CD8-positive, alpha-beta memory T cell (primary cell): Measurements from ENCODE around the gene PRKAG2. TPM values are rescaled to one million over a fixed set of nuclear protein-coding genes. Genes with fewer than 3 reads are reported as not detected.

Experiments used
- CTCF ChIA-PET: fragments of 350-600 bp; sonication (Branson Sonifier 250); formaldehyde crosslinking; loops from one replicate; lab custom pipeline; 2021; ENCODE audit warnings: antibody characterized with exemption; lab: Charles Lee
- POLR2A ChIA-PET: fragments of 350-600 bp; sonication (Branson Sonifier 250); formaldehyde crosslinking; loops from one replicate; lab custom pipeline; 2021; ENCODE audit warnings: antibody characterized with exemption; lab: Charles Lee
- DNase-seq, 5 donors: peaks; one replicate each; pipeline versions ENCODE4 v3.0.0 to v3.0.0-alpha.2; 2020 to 2022; ENCODE audit warnings: mixed read lengths in 1 of 5
- H3K27ac ChIP-seq: one replicate; pipeline ENCODE4 v1.7.0; 2013; ENCODE audit warnings: low read depth, mild to moderate bottlenecking, low read length, moderate library complexity
- H3K27me3 ChIP-seq: 2 replicates; pipeline ENCODE4 v1.7.0; 2013; ENCODE audit warnings: low read length, mild to moderate bottlenecking; ENCODE audit not compliant: insufficient read depth, poor library complexity, severe bottlenecking
- H3K36me3 ChIP-seq: 2 replicates; pipeline ENCODE4 v1.7.0; 2013; ENCODE audit warnings: mild to moderate bottlenecking, low read length, moderate library complexity; ENCODE audit not compliant: insufficient read depth
- H3K4me1 ChIP-seq: 2 replicates; pipeline ENCODE4 v1.7.0; 2013; ENCODE audit warnings: mild to moderate bottlenecking, low read length, moderate library complexity; ENCODE audit not compliant: insufficient read depth
- H3K4me3 ChIP-seq: 2 replicates; pipeline ENCODE4 v1.7.0; 2013; ENCODE audit warnings: mild to moderate bottlenecking, low read length
- H3K9me3 ChIP-seq: 2 replicates; pipeline ENCODE4 v1.7.0; 2013; ENCODE audit warnings: mild to moderate bottlenecking, low read length
- H3K27ac Mint-ChIP-seq, 8 donors: one replicate each; pipeline ENCODE4 v1.8.0; 2020 to 2021; ENCODE audit warnings: mixed read lengths in 8 of 8, mild to moderate bottlenecking in 6 of 8, inconsistent platforms in 3 of 8, moderate library complexity in 3 of 8
- H3K27me3 Mint-ChIP-seq, 2 donors: one replicate each; pipeline ENCODE4 v1.8.0; 2020 to 2021; ENCODE audit warnings: mixed read lengths in 2 of 2, mild to moderate bottlenecking in 1 of 2, moderate library complexity in 1 of 2
- H3K36me3 Mint-ChIP-seq, 3 donors: one replicate each; pipeline ENCODE4 v1.8.0; 2020 to 2021; ENCODE audit warnings: mixed read lengths in 3 of 3, inconsistent platforms in 1 of 3, mild to moderate bottlenecking in 1 of 3
- H3K4me1 Mint-ChIP-seq, 3 donors: one replicate each; pipeline ENCODE4 v1.8.0; 2020 to 2021; ENCODE audit warnings: mixed read lengths in 3 of 3, inconsistent platforms in 1 of 3, mild to moderate bottlenecking in 1 of 3
- H3K4me3 Mint-ChIP-seq, 7 donors: one replicate each; pipeline ENCODE4 v1.8.0; 2020 to 2021; ENCODE audit warnings: mixed read lengths in 7 of 7, mild to moderate bottlenecking in 6 of 7, moderate library complexity in 4 of 7, inconsistent platforms in 2 of 7
- H3K9me3 Mint-ChIP-seq, 5 donors: one replicate each; pipeline ENCODE4 v1.8.0; 2020 to 2022; ENCODE audit warnings: mixed read lengths in 5 of 5, mild to moderate bottlenecking in 3 of 5, moderate library complexity in 2 of 5, inconsistent platforms in 1 of 5
- polyA plus RNA-seq: library from polyadenylated mRNA; unstranded; fragments of 300-500 nt; fragmentation: Illumina TruSeq; gene quantifications from one replicate; pipeline ENCODE4 v1.2.3, GENCODE V29; 2021
- total RNA-seq, 2 experiments: library from RNA; stranded (reverse); gene quantifications; one replicate each; pipeline ENCODE4 v1.2.3, GENCODE V29; 2021

Gene PRKAG2
- total and polyA plus RNA-seq, 3 experiments from 2014 or later = 23.1 to 31.4 (median 27.2) TPM

DNA sequence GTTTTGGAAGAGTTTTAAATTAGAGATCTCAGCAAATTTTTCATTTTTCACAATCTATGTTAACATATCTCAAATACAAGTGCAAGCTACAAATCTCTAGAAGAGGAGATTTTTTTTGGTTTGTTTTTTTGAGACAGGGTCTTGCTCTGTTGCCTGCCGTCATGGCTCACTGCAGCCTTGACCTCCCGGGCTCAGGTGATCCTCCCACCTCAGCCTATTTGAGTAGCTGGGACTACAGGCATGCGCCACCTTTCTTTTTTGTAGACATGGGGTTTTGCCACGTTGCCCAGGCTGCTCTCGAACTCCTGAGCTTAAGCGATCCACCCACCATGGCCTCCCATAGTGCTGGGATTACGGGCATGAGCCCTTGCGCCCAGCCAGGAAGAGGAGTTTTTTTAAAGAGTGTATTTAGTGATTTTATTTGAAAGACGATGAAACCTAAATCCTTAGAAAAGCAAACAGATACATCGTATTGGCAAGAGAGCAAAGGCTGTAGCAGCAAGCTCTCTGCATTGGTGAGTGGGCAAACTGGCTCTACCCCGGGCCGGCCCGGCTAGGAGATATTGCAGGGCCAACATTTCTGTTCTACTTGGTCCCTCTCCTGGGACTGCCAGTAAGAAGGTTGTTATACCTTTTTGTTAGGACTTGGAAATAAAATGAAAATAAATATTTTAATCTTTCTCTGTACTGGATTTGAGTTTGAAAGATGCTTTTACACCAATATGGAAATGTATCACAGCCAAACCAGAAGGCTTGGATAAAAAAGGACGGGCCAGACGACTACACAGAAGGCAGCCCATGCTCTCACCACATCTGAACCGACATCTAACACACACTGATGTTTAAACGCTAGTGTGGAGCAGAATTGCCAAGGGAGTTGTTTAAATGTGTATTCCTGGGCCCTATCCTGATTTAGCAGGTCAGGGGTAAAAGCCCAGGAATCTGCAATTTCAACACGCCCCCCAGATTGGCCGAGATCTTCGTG, 307.7 kb downstream of the PRKAG2 start:
- Mint-ChIP-seq H3K27ac (peak overlapping the region in 1 of 8 donors; percentile 64), H3K27me3 (no peaks in the 10 kb centered on the region), H3K4me1 (no peaks in the 10 kb centered on the region), H3K9me3 (no peaks in the 10 kb centered on the region), H3K4me3 (no peak overlapping the region), H3K36me3 (peaks cover 5 to 49% (median 16%) of the 10 kb centered on the region in 3 donors)
- Histone ChIP-seq H3K4me3 (no peak overlapping the region), H3K36me3 (peaks cover 11% of the 10 kb centered on the region), H3K4me1 (no peaks in the 10 kb centered on the region), H3K9me3 (no peaks in the 10 kb centered on the region), H3K27ac (no peak overlapping the region), H3K27me3 (no peaks in the 10 kb centered on the region)
- DNase-seq = no peak
- POLR2A ChIA-PET = no interaction called here
- CTCF ChIA-PET = no interaction called here

DNA sequence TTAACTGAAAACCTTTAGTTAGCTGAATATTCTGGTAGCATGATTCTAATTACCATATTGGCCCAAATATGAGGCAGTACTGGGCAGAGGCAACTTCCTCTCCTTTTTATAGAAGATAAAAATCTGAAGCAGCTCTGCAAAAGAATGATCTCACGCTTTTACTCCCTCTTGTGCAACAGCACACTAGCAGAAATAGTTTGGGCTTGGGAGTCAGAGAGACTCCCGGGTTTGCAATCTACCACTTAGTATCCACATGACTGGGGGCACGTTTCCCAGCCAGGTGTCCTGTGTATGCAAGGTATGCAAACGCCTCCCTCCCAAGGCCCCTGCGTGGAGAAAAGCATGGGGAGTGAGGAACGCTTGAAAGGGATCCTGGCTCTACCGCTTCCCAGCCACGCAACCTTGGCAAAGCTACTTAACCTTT, 310.0 kb downstream of the PRKAG2 start:
- H3K9me3 ChIP-seq = no peaks in the 10 kb centered on the region
- CTCF ChIA-PET = no interaction called here
- Mint-ChIP-seq H3K27me3 (no peaks in the 10 kb centered on the region), H3K27ac (peak overlapping the region in 2 of 8 donors; percentile 26 to 35), H3K4me1 (no peaks in the 10 kb centered on the region), H3K9me3 (no peaks in the 10 kb centered on the region), H3K4me3 (no peak overlapping the region), H3K36me3 (peaks cover 8 to 57% (median 16%) of the 10 kb centered on the region in 3 donors)
- H3K27me3 ChIP-seq = no peaks in the 10 kb centered on the region
- H3K36me3 ChIP-seq = peaks cover 20% of the 10 kb centered on the region
- DNase-seq = no peak
- H3K4me3 ChIP-seq = no peak overlapping the region
- no peaks in the 10 kb centered on the region for H3K4me1 ChIP-seq
- no peak overlapping the region for H3K27ac ChIP-seq
- POLR2A ChIA-PET = no interaction called here

DNA sequence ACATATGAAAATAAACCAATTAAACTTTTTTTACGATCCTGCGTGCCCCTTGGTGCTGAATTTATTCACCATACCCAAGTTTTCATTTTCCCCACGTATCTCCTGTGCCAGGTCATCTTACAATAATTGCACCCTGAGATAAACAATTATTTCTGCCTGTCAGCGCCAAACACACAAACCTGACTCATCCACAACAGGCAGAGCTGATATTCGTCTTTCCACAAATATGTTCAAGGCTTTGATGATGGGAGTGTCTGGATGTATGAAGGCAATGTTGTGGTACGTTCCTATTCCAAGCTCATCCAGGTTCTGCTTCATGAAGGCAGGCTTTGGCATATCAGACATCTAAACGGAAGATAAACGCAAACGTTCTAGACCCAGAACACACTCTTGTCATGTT, 311.4 kb downstream of the PRKAG2 start:
- H3K27me3 ChIP-seq = no peaks in the 10 kb centered on the region
- ChIA-PET CTCF (no interaction called here), POLR2A (no interaction called here)
- peaks cover 0 to 2% (median 0%) of the 10 kb centered on the region in 3 donors for H3K4me1 Mint-ChIP-seq
- H3K36me3 Mint-ChIP-seq = peaks cover 8 to 62% (median 19%) of the 10 kb centered on the region in 3 donors
- H3K4me3 Mint-ChIP-seq = no peak overlapping the region
- H3K27ac Mint-ChIP-seq = no peak overlapping the region
- H3K27ac ChIP-seq = no peak overlapping the region
- H3K36me3 ChIP-seq = peaks cover 20% of the 10 kb centered on the region
- DNase-seq = no peak
- no peaks in the 10 kb centered on the region for H3K9me3 ChIP-seq
- H3K4me3 ChIP-seq = no peak overlapping the region
- no peaks in the 10 kb centered on the region for H3K9me3 Mint-ChIP-seq
- H3K4me1 ChIP-seq = no peaks in the 10 kb centered on the region
- H3K27me3 Mint-ChIP-seq = no peaks in the 10 kb centered on the region

DNA sequence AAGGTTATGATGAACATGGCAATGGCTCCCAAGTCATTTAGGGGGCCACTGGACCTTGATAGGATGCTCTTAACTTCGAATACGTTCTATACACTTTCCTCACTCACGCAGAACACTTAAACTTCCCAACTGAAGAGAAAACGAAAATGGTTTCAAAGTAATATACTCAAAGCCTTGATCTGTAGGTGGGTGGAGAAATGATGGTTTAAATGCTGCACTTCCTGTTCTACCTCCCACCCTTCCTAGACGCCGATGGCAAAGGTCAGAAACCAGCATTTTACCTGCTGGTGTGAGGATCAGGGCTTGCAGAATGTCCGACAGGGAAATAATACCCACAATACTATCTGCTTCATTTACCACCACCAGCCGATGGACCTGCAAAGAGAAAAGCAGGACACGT, 316.7 kb downstream of the PRKAG2 start:
- Mint-ChIP-seq H3K9me3 (no peaks in the 10 kb centered on the region), H3K27me3 (no peaks in the 10 kb centered on the region), H3K27ac (peak overlapping the region in 5 of 8 donors; percentile 5 to 76 (median 40)), H3K4me1 (peaks cover 4 to 12% (median 4%) of the 10 kb centered on the region in 3 donors), H3K36me3 (peaks cover 3 to 75% (median 19%) of the 10 kb centered on the region in 3 donors), H3K4me3 (peak overlapping the region in 3 of 7 donors; percentile 0 to 53 (median 32))
- H3K36me3 ChIP-seq = peaks cover 22% of the 10 kb centered on the region
- H3K4me3 ChIP-seq = no peak overlapping the region
- DNase-seq = no peak
- no peaks in the 10 kb centered on the region for H3K27me3 ChIP-seq
- no peak overlapping the region for H3K27ac ChIP-seq
- ChIA-PET POLR2A (no interaction called here), CTCF (no interaction called here)
- H3K4me1 ChIP-seq = no peaks in the 10 kb centered on the region
- no peaks in the 10 kb centered on the region for H3K9me3 ChIP-seq

DNA sequence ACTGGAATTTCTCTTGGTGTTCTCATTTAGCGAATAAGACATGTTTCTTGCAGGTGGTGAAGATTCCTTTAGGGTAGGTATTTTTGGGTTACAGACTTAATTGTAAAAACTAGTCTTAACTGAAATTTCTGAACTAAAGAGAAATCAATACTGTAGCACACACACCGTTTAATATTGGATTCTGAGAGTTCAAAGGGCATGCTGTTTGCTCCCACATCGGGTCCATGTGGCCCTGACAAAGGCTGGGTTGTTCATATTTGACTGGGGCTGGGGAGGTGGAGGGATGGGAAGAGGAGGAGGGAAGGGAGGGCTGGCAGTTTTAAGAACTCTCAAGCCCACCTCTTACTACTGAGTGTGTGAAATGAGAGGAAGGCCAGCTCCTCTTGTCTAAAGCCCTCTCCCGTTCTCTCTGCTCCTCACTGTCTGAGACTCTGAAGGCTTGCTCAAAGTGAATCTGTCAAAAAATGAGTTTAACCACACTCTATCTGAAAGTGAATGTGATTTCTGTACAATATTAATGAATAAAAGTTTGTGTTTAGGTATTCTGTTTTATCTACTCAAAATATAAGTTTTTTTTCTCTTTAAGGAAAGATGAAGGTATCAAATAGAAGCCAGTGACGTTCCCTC, 317.2 kb downstream of the PRKAG2 start:
- H3K27ac Mint-ChIP-seq = peak overlapping the region in 7 of 8 donors; percentile 23 to 76 (median 63)
- ChIA-PET POLR2A (no interaction called here), CTCF (no interaction called here)
- no peak overlapping the region for H3K27ac ChIP-seq
- H3K27me3 ChIP-seq = no peaks in the 10 kb centered on the region
- no peaks in the 10 kb centered on the region for H3K4me1 ChIP-seq
- H3K4me1 Mint-ChIP-seq = peaks cover 4 to 12% (median 4%) of the 10 kb centered on the region in 3 donors
- peaks cover 3 to 75% (median 19%) of the 10 kb centered on the region in 3 donors for H3K36me3 Mint-ChIP-seq
- peak overlapping the region in 1 of 7 donors; percentile 53 for H3K4me3 Mint-ChIP-seq
- H3K4me3 ChIP-seq = no peak overlapping the region
- H3K27me3 Mint-ChIP-seq = no peaks in the 10 kb centered on the region
- DNase-seq = no peak
- H3K9me3 ChIP-seq = no peaks in the 10 kb centered on the region
- no peaks in the 10 kb centered on the region for H3K9me3 Mint-ChIP-seq
- H3K36me3 ChIP-seq = peaks cover 19% of the 10 kb centered on the region

DNA sequence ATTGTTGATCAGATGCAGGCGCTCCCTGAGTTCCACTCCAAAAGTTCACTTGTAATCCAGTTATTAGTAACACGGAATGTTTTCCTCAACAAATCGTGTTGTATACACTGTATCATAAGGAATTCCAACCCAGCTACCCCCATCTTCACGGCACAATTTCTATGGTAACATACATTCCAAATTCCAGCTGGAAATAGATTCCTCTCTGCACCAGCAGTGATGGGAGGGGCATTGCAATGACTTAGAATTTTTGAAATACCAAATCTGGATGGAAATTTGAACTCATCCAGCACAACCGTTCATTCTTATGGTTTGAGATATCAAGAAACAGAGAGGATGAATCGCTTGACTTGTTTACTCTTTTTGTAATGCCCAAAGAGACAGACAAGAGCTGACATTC, 318.3 kb downstream of the PRKAG2 start:
- POLR2A ChIA-PET = no interaction called here
- CTCF ChIA-PET = no interaction called here
- no peak overlapping the region for H3K27ac ChIP-seq
- Mint-ChIP-seq H3K27ac (no peak overlapping the region), H3K4me1 (peaks cover 4 to 12% (median 4%) of the 10 kb centered on the region in 3 donors), H3K27me3 (no peaks in the 10 kb centered on the region), H3K36me3 (peaks cover 3 to 64% (median 18%) of the 10 kb centered on the region in 3 donors), H3K4me3 (no peak overlapping the region), H3K9me3 (no peaks in the 10 kb centered on the region)
- no peaks in the 10 kb centered on the region for H3K9me3 ChIP-seq
- no peak overlapping the region for H3K4me3 ChIP-seq
- no peaks in the 10 kb centered on the region for H3K4me1 ChIP-seq
- peaks cover 9% of the 10 kb centered on the region for H3K36me3 ChIP-seq
- no peak for DNase-seq
- H3K27me3 ChIP-seq = no peaks in the 10 kb centered on the region

DNA sequence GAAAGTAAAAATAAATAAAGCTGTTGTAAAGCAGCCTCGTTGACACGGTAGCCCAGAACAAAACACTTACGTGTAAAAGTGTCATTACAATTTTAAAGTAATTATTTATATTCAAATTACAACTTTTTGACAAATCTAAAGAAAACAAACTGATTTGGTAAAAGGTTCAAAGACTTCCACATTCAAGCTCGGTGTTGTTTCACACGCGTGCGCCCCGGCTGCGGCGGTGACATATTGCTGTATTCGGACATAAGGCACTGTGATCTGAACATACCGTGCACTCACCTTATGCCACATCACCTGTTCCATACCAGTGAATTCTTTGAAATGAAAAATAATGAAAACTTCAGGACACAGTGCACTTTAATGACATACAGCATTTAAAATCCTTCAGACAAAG, 320.3 kb downstream of the PRKAG2 start:
- Mint-ChIP-seq H3K9me3 (no peaks in the 10 kb centered on the region), H3K4me3 (no peak overlapping the region), H3K27ac (peak overlapping the region in 1 of 8 donors; percentile 19), H3K4me1 (peaks cover 4 to 17% (median 7%) of the 10 kb centered on the region in 3 donors), H3K36me3 (peaks cover 0 to 53% (median 12%) of the 10 kb centered on the region in 3 donors), H3K27me3 (no peaks in the 10 kb centered on the region)
- Histone ChIP-seq H3K27me3 (no peaks in the 10 kb centered on the region), H3K36me3 (peaks cover 6% of the 10 kb centered on the region), H3K4me3 (no peak overlapping the region), H3K4me1 (no peaks in the 10 kb centered on the region), H3K9me3 (no peaks in the 10 kb centered on the region), H3K27ac (no peak overlapping the region)
- DNase-seq = no peak
- CTCF ChIA-PET = interaction anchor here (1.1 kb wide), 1 partner anchor 37 kb away, joined by 3 read pairs; the partner anchor contains the start of gene RHEB
- POLR2A ChIA-PET = no interaction called here

DNA sequence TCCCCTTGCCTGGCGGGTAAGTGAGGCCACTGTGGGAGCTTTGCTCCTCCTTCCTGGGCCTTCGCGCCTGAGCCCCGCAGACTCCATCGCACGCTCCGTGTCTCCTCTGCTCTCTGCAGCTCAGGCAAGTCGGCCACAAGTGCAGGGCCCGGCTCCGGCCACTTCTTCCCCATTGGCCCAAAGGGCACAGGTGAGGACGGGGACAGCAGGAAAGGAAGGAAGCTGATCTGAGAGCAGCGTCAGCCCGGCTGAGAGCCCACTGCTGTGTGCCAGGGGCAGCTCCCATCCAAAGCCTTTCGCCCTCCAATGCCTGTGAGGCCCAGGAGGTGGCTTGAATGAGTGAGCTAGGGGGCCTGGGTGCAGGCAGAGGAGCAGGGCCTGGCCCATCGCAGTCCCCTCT, 323.6 kb downstream of the PRKAG2 start:
- H3K4me1 Mint-ChIP-seq = peaks cover 8 to 12% (median 11%) of the 10 kb centered on the region in 3 donors
- no peak for DNase-seq
- no peak overlapping the region for H3K4me3 Mint-ChIP-seq
- no peak overlapping the region for H3K27ac ChIP-seq
- ChIA-PET POLR2A (interaction anchor here (0.5 kb wide), 1 partner anchor 231 kb away, joined by 5 read pairs; no protein-coding TSS in a partner anchor), CTCF (no interaction called here)
- peaks cover 6% of the 10 kb centered on the region for H3K36me3 ChIP-seq
- no peaks in the 10 kb centered on the region for H3K9me3 ChIP-seq
- H3K27me3 ChIP-seq = no peaks in the 10 kb centered on the region
- H3K27me3 Mint-ChIP-seq = no peaks in the 10 kb centered on the region
- H3K4me3 ChIP-seq = no peak overlapping the region
- H3K36me3 Mint-ChIP-seq = peaks cover 0 to 22% (median 2%) of the 10 kb centered on the region in 3 donors
- no peaks in the 10 kb centered on the region for H3K9me3 Mint-ChIP-seq
- no peak overlapping the region for H3K27ac Mint-ChIP-seq
- no peaks in the 10 kb centered on the region for H3K4me1 ChIP-seq
